ENCODE measurements around the gene ZSWIM4. TPM values are rescaled to one million over a fixed set of nuclear protein-coding genes. Genes with fewer than 3 reads are reported as not detected.

Gene ZSWIM4
- total and polyA plus RNA-seq, 2 of the 13 experiments (the other 11 are each of a cell fraction or from before 2014, with no cell fraction given): 0.33 to 0.86 TPM

GRCh38 chr19:13843104-13843921 lies 48.1 kb downstream of the ZSWIM4 start:
- intact Hi-C loops (cut with micrococcal nuclease; ENCODE audit: unreplicated experiment): no loop called here
- DNase-seq (ENCODE audit: low spot score): no peak
- TF ChIP-seq ZFX (CRISPR knock-in tag; IDR thresholded peaks at IDR 0.05; ENCODE audit: low read depth) (peak; percentile 7; the same call in 1 of the 2 replicates), HNF1B (CRISPR knock-in tag; IDR thresholded peaks at IDR 0.05) (0 out of 2 replicates have a peak, but pooled peaks have one; percentile 31), MXI1 (IDR thresholded peaks at IDR 0.05; ENCODE audit: borderline replicate concordance, low read depth, low read length) (no peak), PCBP1 (IDR thresholded peaks at IDR 0.05; ENCODE audit: borderline replicate concordance, low read depth, low read length) (0 out of 2 replicates have a peak, but pooled peaks have one; percentile 17), HIC2 (CRISPR knock-in tag; IDR thresholded peaks at IDR 0.05; ENCODE audit: low read depth) (0 out of 2 replicates have a peak, but pooled peaks have one; percentile 44), HNF4A (CRISPR knock-in tag; IDR thresholded peaks at IDR 0.05) (0 out of 2 replicates have a peak, but pooled peaks have one; percentile 17), KDM2A (CRISPR knock-in tag; IDR thresholded peaks at IDR 0.05; ENCODE audit: borderline replicate concordance, low read depth) (peak; percentile 17; the same call in 1 of the 2 replicates), ZNF318 (CRISPR knock-in tag; IDR thresholded peaks at IDR 0.05) (no peak), ZNF329 (CRISPR knock-in tag; IDR thresholded peaks at IDR 0.05; ENCODE audit: low read depth) (no peak)

More at GRCh38 chr19:13843104-13843921, 48.1 kb downstream of the ZSWIM4 start:
- Histone ChIP-seq H3K4me2 (ENCODE audit: low read depth, low read length) (peak overlapping the region; percentile 92), H3K9me3 (ENCODE audit: low read length) (no peaks in the 10 kb centered on the region), H3K27me3 (ENCODE audit: control insufficient read depth in 1 of 2, insufficient read depth in 2 of 2, low read length in 2 of 2) (no peaks in the 10 kb centered on the region), H3K27ac (ENCODE audit: extremely low read length, insufficient read depth, low read length) (peak overlapping the region; percentile 71), H2AFZ (ENCODE audit: low read length) (no peak overlapping the region), H3K4me3 (replicated peaks in 1 of 3; ENCODE audit: insufficient read depth in 1 of 3, low read depth in 2 of 3, low read length in 3 of 3) (peak overlapping the region; percentile 63 to 90 (median 85)), H3K4me1 (ENCODE audit: insufficient read depth, low read length) (peaks cover 83% of the 10 kb centered on the region), H3K36me3 (replicated peaks in 1 of 2; ENCODE audit: control insufficient read depth in 1 of 2, insufficient read depth in 2 of 2, low read length in 2 of 2) (no peaks in the 10 kb centered on the region), H3K79me2 (ENCODE audit: insufficient read depth, low read length) (peaks cover 24% of the 10 kb centered on the region), H4K20me1 (ENCODE audit: insufficient read depth, low read length) (no peaks in the 10 kb centered on the region), H3K9ac (ENCODE audit: insufficient read depth, low read depth, low read length) (peak overlapping the region; percentile 96)
- in situ Hi-C loops (cut with HindIII; ENCODE audit: extremely low pct_ligation_motif_present, low pct_unique_long_range_greater_than_20kb): no loop called here
- 15% methylated on average over 16 of the region's 24 CpGs for WGBS (ENCODE audit: low lambda C conversion rate)
- POLR2A ChIA-PET: interaction anchor here (0.8 to 0.9 kb wide), 2 partner anchors 13 to 48 kb away, joined by 3 read pairs; partner anchors contain the start of gene ZSWIM4
- FAIRE-seq (no peak), ATAC-seq (no peak)
- CTCF ChIA-PET (ENCODE audit: low intra/inter-chr PET ratio, low total read pairs): no interaction called here
- no TSS peak for BruUV-seq (replicated peaks)
